ENCODE data around the gene STOML1.

Gene STOML1

GRCh38 chr15:73932381-73933191 lies 59.5 kb downstream of the STOML1 start:
- Histone ChIP-seq H3K9me2 (replicated peaks; ENCODE audit: low read depth, low read length) (no peaks in the 10 kb centered on the region), H3K4me2 (ENCODE audit: low read depth, low read length, poor library complexity, severe bottlenecking) (peak overlapping the region; percentile 26), H3K9me3 (ENCODE audit: insufficient read depth, low read depth, low read length) (no peaks in the 10 kb centered on the region), H3K4me3 (ENCODE audit: low read length, poor library complexity, severe bottlenecking) (no peak overlapping the region), H3F3A (ENCODE audit: low read depth) (peaks cover 5% of the 10 kb centered on the region; the same call in 1 of the 2 replicates), H2AFZ (ENCODE audit: low read length) (no peak overlapping the region), H3K79me2 (ENCODE audit: insufficient read depth, low read length) (no peaks in the 10 kb centered on the region), H3K9ac (ENCODE audit: low read depth, low read length, poor library complexity, severe bottlenecking) (peak overlapping the region; percentile 31), H4K20me1 (ENCODE audit: insufficient read depth, low read length, poor library complexity, severe bottlenecking) (no peaks in the 10 kb centered on the region), H3K36me3 (ENCODE audit: insufficient read depth, low read length) (no peaks in the 10 kb centered on the region), H3K27me3 (ENCODE audit: insufficient read depth, low read length, poor library complexity, severe bottlenecking) (no peaks in the 10 kb centered on the region), H3K4me1 (ENCODE audit: insufficient read depth, low read length, poor library complexity, severe bottlenecking) (peaks cover 81% of the 10 kb centered on the region)
- TF ChIP-seq, protein P1, sequence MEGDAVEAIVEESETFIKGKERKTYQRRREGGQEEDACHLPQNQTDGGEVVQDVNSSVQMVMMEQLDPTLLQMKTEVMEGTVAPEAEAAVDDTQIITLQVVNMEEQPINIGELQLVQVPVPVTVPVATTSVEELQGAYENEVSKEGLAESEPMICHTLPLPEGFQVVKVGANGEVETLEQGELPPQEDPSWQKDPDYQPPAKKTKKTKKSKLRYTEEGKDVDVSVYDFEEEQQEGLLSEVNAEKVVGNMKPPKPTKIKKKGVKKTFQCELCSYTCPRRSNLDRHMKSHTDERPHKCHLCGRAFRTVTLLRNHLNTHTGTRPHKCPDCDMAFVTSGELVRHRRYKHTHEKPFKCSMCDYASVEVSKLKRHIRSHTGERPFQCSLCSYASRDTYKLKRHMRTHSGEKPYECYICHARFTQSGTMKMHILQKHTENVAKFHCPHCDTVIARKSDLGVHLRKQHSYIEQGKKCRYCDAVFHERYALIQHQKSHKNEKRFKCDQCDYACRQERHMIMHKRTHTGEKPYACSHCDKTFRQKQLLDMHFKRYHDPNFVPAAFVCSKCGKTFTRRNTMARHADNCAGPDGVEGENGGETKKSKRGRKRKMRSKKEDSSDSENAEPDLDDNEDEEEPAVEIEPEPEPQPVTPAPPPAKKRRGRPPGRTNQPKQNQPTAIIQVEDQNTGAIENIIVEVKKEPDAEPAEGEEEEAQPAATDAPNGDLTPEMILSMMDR (conservative IDR thresholded peaks at IDR 0.05; ENCODE audit: low read length), result no peak
- no peak for TF ChIP-seq EZH2phosphoT487 (IDR thresholded peaks at IDR 0.05; ENCODE audit: borderline replicate concordance)

- Histone ChIP-seq H3K9ac (ENCODE audit: low read depth, low read length, poor library complexity, severe bottlenecking) (peak overlapping the region; percentile 31), H2AFZ (ENCODE audit: low read length) (peak overlapping the region; percentile 20; the same call in 1 of the 2 replicates)
Measured at GRCh38 chr15:73931441-73931840, 60.7 kb downstream of the STOML1 start.

GRCh38 chr15:73930790-73931281 lies 61.3 kb downstream of the STOML1 start:
- Histone ChIP-seq H3K9me2 (replicated peaks; ENCODE audit: low read depth, low read length) (no peaks in the 10 kb centered on the region), H2AFZ (ENCODE audit: low read length) (no peak overlapping the region), H3F3A (ENCODE audit: low read depth) (peaks cover 5% of the 10 kb centered on the region; the same call in 1 of the 2 replicates), H3K9me3 (ENCODE audit: insufficient read depth, low read depth, low read length) (no peaks in the 10 kb centered on the region), H4K20me1 (ENCODE audit: insufficient read depth, low read length, poor library complexity, severe bottlenecking) (no peaks in the 10 kb centered on the region), H3K27me3 (ENCODE audit: insufficient read depth, low read length, poor library complexity, severe bottlenecking) (no peaks in the 10 kb centered on the region), H3K4me2 (ENCODE audit: low read depth, low read length, poor library complexity, severe bottlenecking) (peak overlapping the region; percentile 37), H3K4me1 (ENCODE audit: insufficient read depth, low read length, poor library complexity, severe bottlenecking) (peaks cover 70% of the 10 kb centered on the region), H3K9ac (ENCODE audit: low read depth, low read length, poor library complexity, severe bottlenecking) (peak overlapping the region; percentile 31), H3K4me3 (ENCODE audit: low read length, poor library complexity, severe bottlenecking) (no peak overlapping the region), H3K36me3 (ENCODE audit: insufficient read depth, low read length) (no peaks in the 10 kb centered on the region), H3K79me2 (ENCODE audit: insufficient read depth, low read length) (no peaks in the 10 kb centered on the region)
- no peak for TF ChIP-seq EZH2phosphoT487 (IDR thresholded peaks at IDR 0.05; ENCODE audit: borderline replicate concordance)
- TF ChIP-seq, protein P1 (conservative IDR thresholded peaks at IDR 0.05; ENCODE audit: low read length), result no peak

More at GRCh38 chr15:73931441-73931840, 60.7 kb downstream of the STOML1 start:
- Histone ChIP-seq H3K9me3 (ENCODE audit: insufficient read depth, low read depth, low read length) (no peaks in the 10 kb centered on the region), H3K9me2 (replicated peaks; ENCODE audit: low read depth, low read length) (no peaks in the 10 kb centered on the region), H3K4me1 (ENCODE audit: insufficient read depth, low read length, poor library complexity, severe bottlenecking) (peaks cover 76% of the 10 kb centered on the region), H3K27me3 (ENCODE audit: insufficient read depth, low read length, poor library complexity, severe bottlenecking) (no peaks in the 10 kb centered on the region), H3K4me3 (ENCODE audit: low read length, poor library complexity, severe bottlenecking) (no peak overlapping the region), H4K20me1 (ENCODE audit: insufficient read depth, low read length, poor library complexity, severe bottlenecking) (no peaks in the 10 kb centered on the region), H3K36me3 (ENCODE audit: insufficient read depth, low read length) (no peaks in the 10 kb centered on the region), H3K4me2 (ENCODE audit: low read depth, low read length, poor library complexity, severe bottlenecking) (peak overlapping the region; percentile 37), H3K79me2 (ENCODE audit: insufficient read depth, low read length) (no peaks in the 10 kb centered on the region), H3F3A (ENCODE audit: low read depth) (peaks cover 5% of the 10 kb centered on the region; the same call in 1 of the 2 replicates)
- TF ChIP-seq, protein P1 (conservative IDR thresholded peaks at IDR 0.05; ENCODE audit: low read length), result no peak
- TF ChIP-seq EZH2phosphoT487 (IDR thresholded peaks at IDR 0.05; ENCODE audit: borderline replicate concordance), result no peak
